ENCODE data around the gene HPSE. TPM values are rescaled to one million over a fixed set of nuclear protein-coding genes. Genes with fewer than 3 reads are reported as not detected.
"Not testable (repeated sequence)": the region's sequence is repeated elsewhere in the genome, so short reads cannot be mapped to it uniquely, and the experiment has no call there.

Gene HPSE
- total RNA-seq, 1 donor from 2014 or later, result 23.1 TPM

GRCh38 chr4:83290059-83290774 lies 44.4 kb downstream of the HPSE start:
- intact Hi-C loops (cut with micrococcal nuclease); H3K27me3 Mint-ChIP-seq (ENCODE audit: insufficient read depth); H3K4me1 Mint-ChIP-seq (ENCODE audit: low read depth); H3K4me3 Mint-ChIP-seq; DNase-seq (ENCODE audit: low spot score); H3K27ac Mint-ChIP-seq: not testable (repeated sequence)
- H3K9me3 Mint-ChIP-seq, result peaks cover 10% of the 10 kb centered on the region
- H3K36me3 Mint-ChIP-seq (ENCODE audit: low read depth), result peaks cover 13% of the 10 kb centered on the region

DNA sequence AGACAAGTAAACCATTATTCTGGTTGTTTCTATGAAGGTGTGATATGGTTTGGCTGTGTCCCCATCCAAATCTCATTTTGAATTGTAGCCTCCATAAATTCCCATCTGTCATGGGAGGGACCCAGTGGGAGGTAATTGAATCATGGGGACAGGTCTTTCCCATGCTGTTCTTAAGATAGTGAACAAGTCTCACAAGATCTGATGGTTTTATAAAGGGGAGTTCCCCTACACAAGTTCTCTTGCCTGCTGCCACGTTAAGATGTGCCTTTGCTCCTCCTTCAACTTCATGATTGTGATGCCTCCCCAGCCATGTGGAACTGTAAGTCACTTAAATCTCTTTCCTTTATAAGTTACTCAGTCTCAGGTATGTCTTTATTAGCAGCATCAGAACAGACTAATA lies 46.3 kb downstream of the HPSE start:
- not testable (repeated sequence) for DNase-seq (ENCODE audit: low spot score); H3K27ac Mint-ChIP-seq; H3K4me3 Mint-ChIP-seq; H3K27me3 Mint-ChIP-seq (ENCODE audit: insufficient read depth)
- peaks cover 17% of the 10 kb centered on the region for H3K4me1 Mint-ChIP-seq (ENCODE audit: low read depth)
- intact Hi-C loops (cut with micrococcal nuclease), result loop anchor here (10.0 kb wide), 1 partner anchor 824 kb away; no protein-coding TSS in a partner anchor
- peaks cover 10% of the 10 kb centered on the region for H3K9me3 Mint-ChIP-seq
- peaks cover 15% of the 10 kb centered on the region for H3K36me3 Mint-ChIP-seq (ENCODE audit: low read depth)

DNA sequence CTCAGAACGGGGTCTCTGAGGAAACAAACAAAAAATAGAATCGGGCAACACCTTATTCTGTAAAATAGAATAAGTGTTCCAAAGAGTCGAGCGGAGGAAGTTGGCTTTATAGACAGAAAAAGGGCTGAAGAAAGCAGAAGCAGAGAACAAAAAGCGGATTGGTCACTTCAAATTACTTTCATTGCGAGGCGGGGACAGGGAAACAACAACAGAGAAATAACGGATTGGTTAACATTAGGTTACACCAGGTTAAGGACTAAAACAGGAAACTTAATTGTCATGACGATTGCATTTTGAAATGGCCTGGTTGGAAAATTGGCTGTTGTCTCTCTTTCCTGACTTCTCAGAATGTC lies 49.6 kb downstream of the HPSE start:
- H3K9me3 Mint-ChIP-seq, result peaks cover 5% of the 10 kb centered on the region
- peak overlapping the region; percentile 97 for H3K4me3 Mint-ChIP-seq
- H3K36me3 Mint-ChIP-seq (ENCODE audit: low read depth), result peaks cover 11% of the 10 kb centered on the region
- peak overlapping the region; percentile 99 for H3K27ac Mint-ChIP-seq
- intact Hi-C loops (cut with micrococcal nuclease), result loop anchor here (2.0 to 10.0 kb wide), 2 partner anchors 356 to 820 kb away; no protein-coding TSS in a partner anchor
- H3K27me3 Mint-ChIP-seq (ENCODE audit: insufficient read depth), result no peaks in the 10 kb centered on the region
- peaks cover 45% of the 10 kb centered on the region for H3K4me1 Mint-ChIP-seq (ENCODE audit: low read depth)
- DNase-seq (ENCODE audit: low spot score), result peak; percentile 22

- Mint-ChIP-seq H3K9me3 (no peaks in the 10 kb centered on the region), H3K4me1 (ENCODE audit: low read depth) (peaks cover 48% of the 10 kb centered on the region)
- intact Hi-C loops (cut with micrococcal nuclease), result loop anchor here (1.0 to 10.0 kb wide), 13 partner anchors 57 to 912 kb away; partner anchors contain the start of genes ABRAXAS1, COPS4, HELQ and HNRNPD
Measured at GRCh38 chr4:83284193-83285054, 50.2 kb downstream of the HPSE start, which contains the start of gene COQ2. Gene COQ2 (minus strand): TSS chr4:83284798. CDS start chr4:83284764, 34 bp downstream.

GRCh38 chr4:83283181-83283580 lies 51.5 kb downstream of the HPSE start:
- Mint-ChIP-seq H3K27ac (peak overlapping the region; percentile 8), H3K36me3 (ENCODE audit: low read depth) (peaks cover 14% of the 10 kb centered on the region), H3K9me3 (no peaks in the 10 kb centered on the region), H3K27me3 (ENCODE audit: insufficient read depth) (no peaks in the 10 kb centered on the region), H3K4me3 (peak overlapping the region; percentile 90), H3K4me1 (ENCODE audit: low read depth) (peaks cover 48% of the 10 kb centered on the region)
- intact Hi-C loops (cut with micrococcal nuclease), result loop anchor here (5.0 to 10.0 kb wide), 3 partner anchors 431 to 911 kb away; partner anchors contain the start of gene HNRNPD
- no peak for DNase-seq (ENCODE audit: low spot score)

More at GRCh38 chr4:83284193-83285054, 50.2 kb downstream of the HPSE start, which contains the start of gene COQ2:
- no peaks in the 10 kb centered on the region for H3K27me3 Mint-ChIP-seq (ENCODE audit: insufficient read depth)
- DNase-seq (ENCODE audit: low spot score), result peak; percentile 93
- H3K4me3 Mint-ChIP-seq, result peak within 1 kb of the TSS; percentile 97
- H3K36me3 Mint-ChIP-seq (ENCODE audit: low read depth), result peaks cover 6% of the 10 kb centered on the region
- peak within 1 kb of the TSS; percentile 99 for H3K27ac Mint-ChIP-seq

- peak; percentile 45 for DNase-seq (ENCODE audit: low spot score)
- H3K27me3 Mint-ChIP-seq (ENCODE audit: insufficient read depth), result no peaks in the 10 kb centered on the region
- intact Hi-C loops (cut with micrococcal nuclease), result loop anchor here (1.0 to 10.0 kb wide), 7 partner anchors 169 to 910 kb away; partner anchors contain the start of genes HNRNPD and LIN54
- peaks cover 17% of the 10 kb centered on the region for H3K36me3 Mint-ChIP-seq (ENCODE audit: low read depth)
- peaks cover 51% of the 10 kb centered on the region for H3K4me1 Mint-ChIP-seq (ENCODE audit: low read depth)
- H3K4me3 Mint-ChIP-seq, result peak overlapping the region; percentile 60
- H3K9me3 Mint-ChIP-seq, result no peaks in the 10 kb centered on the region
- peak overlapping the region; percentile 8 for H3K27ac Mint-ChIP-seq
Measured at GRCh38 chr4:83282049-83282535, 52.6 kb downstream of the HPSE start.

DNA sequence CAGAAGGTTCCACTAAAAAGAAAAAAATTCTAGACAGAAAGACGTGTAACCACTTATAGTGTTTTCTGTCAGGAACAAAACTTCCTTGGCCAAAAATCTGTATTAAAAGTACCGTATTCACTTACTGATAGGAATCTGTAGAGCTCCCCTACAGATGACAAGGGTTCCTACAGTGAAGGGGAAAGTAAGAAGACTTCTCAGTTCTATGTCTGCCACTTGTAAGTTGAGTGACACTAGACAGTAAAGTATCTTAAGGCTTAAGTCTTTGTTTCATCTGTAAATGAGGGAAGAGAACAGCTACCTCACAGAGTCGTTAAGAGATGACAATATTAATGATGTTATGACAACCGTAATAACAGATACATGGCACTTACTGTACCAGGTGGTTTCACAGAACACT lies 53.3 kb downstream of the HPSE start:
- H3K4me1 Mint-ChIP-seq (ENCODE audit: low read depth), result peaks cover 59% of the 10 kb centered on the region
- intact Hi-C loops (cut with micrococcal nuclease), result loop anchor here (2.0 to 10.0 kb wide), 4 partner anchors 21 to 909 kb away; partner anchors contain the start of gene HNRNPD

GRCh38 chr4:83276299-83277040 lies 58.2 kb downstream of the HPSE start:
- Mint-ChIP-seq H3K4me1 (ENCODE audit: low read depth) (peaks cover 30% of the 10 kb centered on the region), H3K27ac (peak overlapping the region; percentile 79), H3K9me3 (no peaks in the 10 kb centered on the region), H3K4me3 (no peak overlapping the region), H3K36me3 (ENCODE audit: low read depth) (peaks cover 37% of the 10 kb centered on the region), H3K27me3 (ENCODE audit: insufficient read depth) (peaks cover 2% of the 10 kb centered on the region)
- DNase-seq (ENCODE audit: low spot score), result no peak
- intact Hi-C loops (cut with micrococcal nuclease), result loop anchor here (1.0 to 2.0 kb wide), 4 partner anchors 42 to 202 kb away; no protein-coding TSS in a partner anchor

More for the DNA sequence above, 53.3 kb downstream of the HPSE start:
- H3K27ac Mint-ChIP-seq, result no peak overlapping the region
- H3K4me3 Mint-ChIP-seq, result no peak overlapping the region
- H3K27me3 Mint-ChIP-seq (ENCODE audit: insufficient read depth), result no peaks in the 10 kb centered on the region
- DNase-seq (ENCODE audit: low spot score), result no peak
- peaks cover 22% of the 10 kb centered on the region for H3K36me3 Mint-ChIP-seq (ENCODE audit: low read depth)
- no peaks in the 10 kb centered on the region for H3K9me3 Mint-ChIP-seq

DNA sequence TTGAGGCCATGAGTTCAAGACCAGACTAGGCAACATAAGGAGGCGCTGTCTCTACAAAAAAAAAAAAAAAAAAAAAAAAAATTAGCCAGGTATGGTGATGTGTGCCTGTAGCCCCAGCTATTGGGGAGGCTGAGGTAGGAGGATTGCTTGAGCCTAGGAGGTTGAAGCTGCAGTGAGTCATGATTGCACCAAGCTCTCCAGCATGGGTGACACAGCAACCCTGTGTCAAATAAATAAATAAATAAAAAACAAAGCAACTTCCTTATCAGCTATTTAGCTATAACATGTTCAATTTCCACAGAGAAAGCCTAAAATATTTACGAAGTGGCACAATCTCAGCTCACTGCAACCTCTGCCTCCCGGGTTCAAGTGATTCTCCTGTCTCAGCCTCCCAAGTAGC lies 60.7 kb downstream of the HPSE start:
- DNase-seq (ENCODE audit: low spot score); H3K9me3 Mint-ChIP-seq; H3K27me3 Mint-ChIP-seq (ENCODE audit: insufficient read depth); H3K4me3 Mint-ChIP-seq; H3K27ac Mint-ChIP-seq; intact Hi-C loops (cut with micrococcal nuclease): not testable (repeated sequence)
- peaks cover 16% of the 10 kb centered on the region for H3K4me1 Mint-ChIP-seq (ENCODE audit: low read depth)
- H3K36me3 Mint-ChIP-seq (ENCODE audit: low read depth), result peaks cover 45% of the 10 kb centered on the region

DNA sequence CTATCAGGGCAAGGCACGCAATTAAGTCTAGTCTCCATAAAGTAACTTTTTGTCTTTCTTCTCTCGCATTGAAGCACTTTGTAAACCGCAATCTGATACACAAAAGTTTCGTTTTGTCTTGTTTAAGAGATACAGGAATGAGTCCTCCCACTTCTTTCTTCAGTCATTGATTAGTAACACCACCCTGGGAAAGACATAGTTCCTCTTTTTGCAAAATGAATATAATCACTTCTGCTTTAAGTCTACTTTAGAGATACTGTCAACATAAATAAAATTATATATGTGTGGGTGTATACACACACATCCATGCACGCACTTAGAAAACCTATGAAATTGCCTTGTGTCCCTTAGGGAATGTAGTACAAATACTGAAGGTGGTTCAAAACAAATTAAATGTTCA lies 61.7 kb downstream of the HPSE start:
- intact Hi-C loops (cut with micrococcal nuclease), result no loop called here
- Mint-ChIP-seq H3K27ac (no peak overlapping the region), H3K36me3 (ENCODE audit: low read depth) (peaks cover 46% of the 10 kb centered on the region), H3K4me3 (no peak overlapping the region), H3K4me1 (ENCODE audit: low read depth) (peaks cover 25% of the 10 kb centered on the region), H3K9me3 (no peaks in the 10 kb centered on the region), H3K27me3 (ENCODE audit: insufficient read depth) (peaks cover 2% of the 10 kb centered on the region)
- no peak for DNase-seq (ENCODE audit: low spot score)

- Mint-ChIP-seq H3K27ac (no peak overlapping the region), H3K9me3 (no peaks in the 10 kb centered on the region), H3K27me3 (ENCODE audit: insufficient read depth) (no peaks in the 10 kb centered on the region), H3K36me3 (ENCODE audit: low read depth) (peaks cover 30% of the 10 kb centered on the region), H3K4me1 (ENCODE audit: low read depth) (peaks cover 16% of the 10 kb centered on the region), H3K4me3 (no peak overlapping the region)
- no peak for DNase-seq (ENCODE audit: low spot score)
- intact Hi-C loops (cut with micrococcal nuclease), result no loop called here
Measured at GRCh38 chr4:83269256-83269655, 65.4 kb downstream of the HPSE start.

GRCh38 chr4:83268491-83268890 lies 66.2 kb downstream of the HPSE start:
- DNase-seq (ENCODE audit: low spot score), result no peak
- Mint-ChIP-seq H3K36me3 (ENCODE audit: low read depth) (peaks cover 29% of the 10 kb centered on the region), H3K4me1 (ENCODE audit: low read depth) (peaks cover 16% of the 10 kb centered on the region), H3K9me3 (no peaks in the 10 kb centered on the region), H3K27me3 (ENCODE audit: insufficient read depth) (no peaks in the 10 kb centered on the region), H3K27ac (no peak overlapping the region), H3K4me3 (no peak overlapping the region)
- intact Hi-C loops (cut with micrococcal nuclease), result no loop called here

Measured in activated T-helper 1 cell treated with anti-CD3 and anti-CD28 coated beads, Interleukin-12 subunit alpha, Interleukin-12 subunit beta, Interleukin-2, Interleukin-4 antibody, amounts not matched to agents 30 ng/mL and 10 ng/mL and 1 ng/mL, durations not matched to agents 14 hours and 24 hours and 36 hours (primary cell).